ENCODE measurements around the gene CCNYL1. TPM values are rescaled to one million over a fixed set of nuclear protein-coding genes. Genes with fewer than 3 reads are reported as not detected.
"Not testable (repeated sequence)": the region's sequence is repeated elsewhere in the genome, so short reads cannot be mapped to it uniquely, and the experiment has no call there.

The CCNYL1 gene
- total RNA-seq, 4 donors from 2014 or later, result 30.0 to 99.5 (median 31.7) TPM

GRCh38 chr2:207693641-207694249 lies 17.7 kb upstream of the CCNYL1 start:
- H3K4me1 ChIP-seq, result peaks cover 0 to 13% (median 0%) of the 10 kb centered on the region in 4 donors
- intact Hi-C loops (cut with DNase I; ENCODE audit: low total_unique reads) (no loop called here), in situ Hi-C loops (cut with MboI; ENCODE audit: low pct_ligation_motif_present in 1 of 4, low pct_unique_long_range_greater_than_20kb in 1 of 4, low sequenced_read_pairs in 3 of 4) (no loop called here)
- H3K27me3 ChIP-seq, result no peaks in the 10 kb centered on the region
- no peak for DNase-seq
- H3K4me3 ChIP-seq, result no peak overlapping the region
- H3K27ac ChIP-seq, result no peak overlapping the region
- WGBS, 2 donors (ENCODE audit: low coverage in 1 of 2), result 52 to 55% methylated on average over 3 of the region's 4 CpGs
- TF ChIP-seq, protein P1, sequence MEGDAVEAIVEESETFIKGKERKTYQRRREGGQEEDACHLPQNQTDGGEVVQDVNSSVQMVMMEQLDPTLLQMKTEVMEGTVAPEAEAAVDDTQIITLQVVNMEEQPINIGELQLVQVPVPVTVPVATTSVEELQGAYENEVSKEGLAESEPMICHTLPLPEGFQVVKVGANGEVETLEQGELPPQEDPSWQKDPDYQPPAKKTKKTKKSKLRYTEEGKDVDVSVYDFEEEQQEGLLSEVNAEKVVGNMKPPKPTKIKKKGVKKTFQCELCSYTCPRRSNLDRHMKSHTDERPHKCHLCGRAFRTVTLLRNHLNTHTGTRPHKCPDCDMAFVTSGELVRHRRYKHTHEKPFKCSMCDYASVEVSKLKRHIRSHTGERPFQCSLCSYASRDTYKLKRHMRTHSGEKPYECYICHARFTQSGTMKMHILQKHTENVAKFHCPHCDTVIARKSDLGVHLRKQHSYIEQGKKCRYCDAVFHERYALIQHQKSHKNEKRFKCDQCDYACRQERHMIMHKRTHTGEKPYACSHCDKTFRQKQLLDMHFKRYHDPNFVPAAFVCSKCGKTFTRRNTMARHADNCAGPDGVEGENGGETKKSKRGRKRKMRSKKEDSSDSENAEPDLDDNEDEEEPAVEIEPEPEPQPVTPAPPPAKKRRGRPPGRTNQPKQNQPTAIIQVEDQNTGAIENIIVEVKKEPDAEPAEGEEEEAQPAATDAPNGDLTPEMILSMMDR (IDR thresholded peaks at IDR 0.05), result no peak
- TF ChIP-seq POLR2A (IDR thresholded peaks at IDR 0.05), result no peak
- TF ChIP-seq EP300 (IDR thresholded peaks at IDR 0.05; ENCODE audit: low read depth), result no peak
- no peak for TF ChIP-seq POLR2AphosphoS5 (IDR thresholded peaks at IDR 0.05)
- no peaks in the 10 kb centered on the region for H3K9me3 ChIP-seq
- H3K36me3 ChIP-seq, result no peaks in the 10 kb centered on the region

GRCh38 chr2:207694811-207695281 lies 16.6 kb upstream of the CCNYL1 start:
- H3K4me3 ChIP-seq, result no peak overlapping the region
- no peak for DNase-seq
- no peaks in the 10 kb centered on the region for H3K36me3 ChIP-seq
- in situ Hi-C loops (cut with MboI; ENCODE audit: low pct_ligation_motif_present in 1 of 4, low pct_unique_long_range_greater_than_20kb in 1 of 4, low sequenced_read_pairs in 3 of 4), result no loop called here
- no peaks in the 10 kb centered on the region for H3K9me3 ChIP-seq
- intact Hi-C loops (cut with DNase I; ENCODE audit: low total_unique reads), result no loop called here
- H3K27me3 ChIP-seq, result no peaks in the 10 kb centered on the region
- H3K27ac ChIP-seq, result no peak overlapping the region
- H3K4me1 ChIP-seq, result peaks cover 0 to 13% (median 0%) of the 10 kb centered on the region in 4 donors
- 71 to 74% methylated on average over 2 to 4 of the region's 4 CpGs for WGBS, 2 donors (ENCODE audit: low coverage in 1 of 2)
- TF ChIP-seq POLR2AphosphoS5 (IDR thresholded peaks at IDR 0.05), result no peak
- no peak for TF ChIP-seq POLR2A (IDR thresholded peaks at IDR 0.05)
- no peak for TF ChIP-seq EP300 (IDR thresholded peaks at IDR 0.05; ENCODE audit: low read depth)
- TF ChIP-seq, protein P1 (IDR thresholded peaks at IDR 0.05), result no peak

GRCh38 chr2:207695293-207695692 lies 16.1 kb upstream of the CCNYL1 start:
- no peaks in the 10 kb centered on the region for H3K36me3 ChIP-seq
- no peak for TF ChIP-seq POLR2A (IDR thresholded peaks at IDR 0.05)
- TF ChIP-seq POLR2AphosphoS5 (IDR thresholded peaks at IDR 0.05), result no peak
- H3K9me3 ChIP-seq, result no peaks in the 10 kb centered on the region
- in situ Hi-C loops (cut with MboI; ENCODE audit: low pct_ligation_motif_present in 1 of 4, low pct_unique_long_range_greater_than_20kb in 1 of 4, low sequenced_read_pairs in 3 of 4), result no loop called here
- WGBS, 2 donors (ENCODE audit: low coverage in 1 of 2), result 76 to 80% methylated on average over 4 of the region's 4 CpGs
- no peak overlapping the region for H3K4me3 ChIP-seq
- no peak for DNase-seq
- H3K4me1 ChIP-seq, result peaks cover 0 to 13% (median 0%) of the 10 kb centered on the region in 4 donors
- H3K27me3 ChIP-seq, result no peaks in the 10 kb centered on the region
- intact Hi-C loops (cut with DNase I; ENCODE audit: low total_unique reads), result no loop called here
- no peak overlapping the region for H3K27ac ChIP-seq

- H3K36me3 ChIP-seq; H3K9me3 ChIP-seq; H3K27ac ChIP-seq; intact Hi-C loops (cut with DNase I; ENCODE audit: low total_unique reads); in situ Hi-C loops (cut with MboI; ENCODE audit: low pct_ligation_motif_present in 1 of 4, low pct_unique_long_range_greater_than_20kb in 1 of 4, low sequenced_read_pairs in 3 of 4); DNase-seq; H3K4me3 ChIP-seq; H3K27me3 ChIP-seq: not testable (repeated sequence)
- H3K4me1 ChIP-seq, result peaks cover 0 to 13% (median 0%) of the 10 kb centered on the region in 4 donors
- 47 to 70% methylated on average over 2 to 5 of the region's 5 CpGs for WGBS, 2 donors (ENCODE audit: low coverage in 1 of 2)
Observed at GRCh38 chr2:207696911-207697310, 14.5 kb upstream of the CCNYL1 start.

DNA sequence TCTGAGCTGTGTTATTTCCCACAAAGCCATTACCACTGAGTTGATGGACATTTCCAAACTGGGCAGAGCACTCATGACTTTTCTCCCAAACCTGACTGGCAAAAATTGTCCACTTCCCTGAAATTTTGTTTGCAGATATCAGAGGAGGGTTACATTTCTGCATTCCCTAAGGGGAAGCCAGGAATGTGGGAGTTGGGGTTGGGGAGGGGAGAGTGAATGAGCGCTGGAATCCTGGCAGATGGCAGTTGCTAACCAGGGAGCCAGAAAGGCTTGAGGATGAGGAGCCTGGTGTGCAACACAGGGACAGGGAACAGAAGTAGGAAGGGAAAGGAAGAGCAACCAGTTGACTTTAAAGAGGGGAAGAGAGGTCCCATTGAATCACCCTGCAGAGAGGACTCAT lies 14.0 kb upstream of the CCNYL1 start:
- Histone ChIP-seq H3K4me1 (peaks cover 0 to 9% (median 0%) of the 10 kb centered on the region in 4 donors), H3K4me3 (no peak overlapping the region), H3K27ac (no peak overlapping the region), H3K27me3 (no peaks in the 10 kb centered on the region), H3K36me3 (no peaks in the 10 kb centered on the region), H3K9me3 (no peaks in the 10 kb centered on the region)
- in situ Hi-C loops (cut with MboI; ENCODE audit: low pct_ligation_motif_present in 1 of 4, low pct_unique_long_range_greater_than_20kb in 1 of 4, low sequenced_read_pairs in 3 of 4), result no loop called here
- WGBS, 2 donors (ENCODE audit: low coverage in 1 of 2), result 95% methylated on average over 1 of the region's 1 CpG; no CpG with 5 or more reads in 1 of the 2 donors
- TF ChIP-seq POLR2A (IDR thresholded peaks at IDR 0.05) (no peak), POLR2AphosphoS5 (IDR thresholded peaks at IDR 0.05) (no peak), EP300 (IDR thresholded peaks at IDR 0.05; ENCODE audit: low read depth) (no peak)
- TF ChIP-seq, protein P1 (IDR thresholded peaks at IDR 0.05), result no peak
- DNase-seq, result no peak
- intact Hi-C loops (cut with DNase I; ENCODE audit: low total_unique reads), result no loop called here

Data from transverse colon (tissue), 4 donors.